Mesendoderm (in vitro differentiated cells): ENCODE results near the gene ASCL2. TPM values are rescaled to one million over a fixed set of nuclear protein-coding genes. Genes with fewer than 3 reads are reported as not detected.
A peak's percentile ranks its signal among the peaks of the same experiment; 100 is the strongest.

ENCODE experiments used
- DNase-seq: peaks from one replicate; pipeline ENCODE4 v3.0.0; 2013
- H2AK5ac ChIP-seq: 2 replicates; pipeline ENCODE4 v1.6.1; 2013; ENCODE audit warnings: low read length, inconsistent platforms
- H2BK120ac ChIP-seq: 2 replicates; pipeline ENCODE4 v1.6.1; 2013; ENCODE audit warnings: low read depth, mild to moderate bottlenecking, low read length, moderate library complexity, mixed read lengths
- H2BK15ac ChIP-seq: replicated peaks from 2 replicates; pipeline ENCODE4 v1.6.1; 2013; ENCODE audit warnings: low read depth, mild to moderate bottlenecking, moderate library complexity
- H2BK5ac ChIP-seq: 2 replicates; pipeline ENCODE4 v1.6.1; 2013; ENCODE audit warnings: low read length, inconsistent platforms
- H3K18ac ChIP-seq: 2 replicates; pipeline ENCODE4 v1.6.1; 2013; ENCODE audit warnings: mild to moderate bottlenecking, low read length, mixed read lengths
- H3K23ac ChIP-seq: one replicate; pipeline ENCODE4 v1.6.1; 2013; ENCODE audit warnings: low read length
- H3K27ac ChIP-seq: 2 replicates; pipeline ENCODE4 v1.5.1; 2013; ENCODE audit warnings: low read depth, mild to moderate bottlenecking, inconsistent platforms, low read length, moderate library complexity
- H3K27me3 ChIP-seq: 2 replicates; pipeline ENCODE4 v1.6.1; 2013; ENCODE audit warnings: low read length, control low read depth, mild to moderate bottlenecking, inconsistent platforms; ENCODE audit not compliant: insufficient read depth, poor library complexity
- H3K36me3 ChIP-seq: 2 replicates; pipeline ENCODE4 v1.6.1; 2013; ENCODE audit warnings: low read length, inconsistent platforms; ENCODE audit not compliant: control insufficient read depth, insufficient read depth
- H3K4ac ChIP-seq: one replicate; pipeline ENCODE4 v1.6.1; 2013; ENCODE audit warnings: low read depth, mild to moderate bottlenecking, low read length, moderate library complexity
- H3K4me1 ChIP-seq: 2 replicates; pipeline ENCODE4 v1.6.1; 2013; ENCODE audit warnings: low read depth, low read length, inconsistent platforms; ENCODE audit not compliant: control insufficient read depth
- H3K4me2 ChIP-seq: 2 replicates; pipeline ENCODE4 v1.6.1; 2013; ENCODE audit warnings: low read length
- H3K4me3 ChIP-seq: 2 replicates; pipeline ENCODE4 v1.5.1; 2013; ENCODE audit warnings: mild to moderate bottlenecking, low read length
- H3K56ac ChIP-seq: one replicate; pipeline ENCODE4 v1.6.1; 2013; ENCODE audit warnings: low read length
- H3K79me1 ChIP-seq: 2 replicates; pipeline ENCODE4 v1.6.1; 2013; ENCODE audit warnings: low read length, inconsistent platforms
- H3K79me2 ChIP-seq: 2 replicates; pipeline ENCODE4 v1.6.1; 2013; ENCODE audit warnings: mild to moderate bottlenecking, low read length; ENCODE audit not compliant: control insufficient read depth, insufficient read depth
- H3K9ac ChIP-seq: 2 replicates; pipeline ENCODE4 v1.6.1; 2013; ENCODE audit warnings: low read length, inconsistent platforms
- H4K5ac ChIP-seq: one replicate; pipeline ENCODE4 v1.6.1; 2013; ENCODE audit warnings: low read length
- H4K8ac ChIP-seq: one replicate; pipeline ENCODE4 v1.6.1; 2013; ENCODE audit warnings: low read depth, mild to moderate bottlenecking, control low read depth, low read length, moderate library complexity
- WGBS: extraction: QIAGEN DNeasy Blood & Tissue Kit; methylation state at CpG from one replicate; pipeline ENCODE4 v1.1.7; 2013; ENCODE audit warnings: low lambda C conversion rate, missing lambda C conversion rate; ENCODE audit not compliant: insufficient coverage; ENCODE audit errors: extremely low coverage; 5-methylcytosine and 5-hydroxymethylcytosine counted together
- polyA plus RNA-seq, 2 experiments: library from polyadenylated mRNA; stranded (reverse); fragments of 200-250 nt; gene quantifications; one replicate each; pipeline ENCODE4 v1.2.3, GENCODE V29; 2013

The ASCL2 gene
- polyA plus RNA-seq (2013, experiment 1 of 2): 0.10 TPM
- 0.17 TPM for polyA plus RNA-seq (2013, experiment 2 of 2)

- no peaks in the 10 kb centered on the region for H3K36me3 ChIP-seq
- H3K4me3 ChIP-seq: no peak within 1 kb of the TSS
- no peak within 1 kb of the TSS for H4K8ac ChIP-seq
- H3K9ac ChIP-seq: no peak within 1 kb of the TSS
- H3K79me2 ChIP-seq: no peaks in the 10 kb centered on the region
- H3K4me2 ChIP-seq: no peak within 1 kb of the TSS
- peak within 1 kb of the TSS; percentile 15 for H3K56ac ChIP-seq
- no peak within 1 kb of the TSS for H3K27ac ChIP-seq
- H2BK15ac ChIP-seq: no peak within 1 kb of the TSS
- H4K5ac ChIP-seq: no peak within 1 kb of the TSS
- peaks cover 28% of the 10 kb centered on the region for H3K27me3 ChIP-seq
- H2AK5ac ChIP-seq: no peak within 1 kb of the TSS
- no peak within 1 kb of the TSS for H2BK5ac ChIP-seq
- no peak within 1 kb of the TSS for H3K4ac ChIP-seq
- no peaks in the 10 kb centered on the region for H3K4me1 ChIP-seq
- no peak within 1 kb of the TSS for H3K23ac ChIP-seq
- no CpG with 5 or more reads among the region's 89 CpGs for WGBS
- H3K79me1 ChIP-seq: no peaks in the 10 kb centered on the region
- H2BK120ac ChIP-seq: no peak within 1 kb of the TSS
- peak within 1 kb of the TSS; percentile 15 for H3K18ac ChIP-seq
- no peak for DNase-seq
Observed at GRCh38 chr11:2270322-2271076, at the start of gene ASCL2. ASCL2 (minus strand) TSS chr11:2270588; CDS start chr11:2270332, 256 bp downstream.

- Histone ChIP-seq H3K27me3 (no peaks in the 10 kb centered on the region), H3K79me1 (no peaks in the 10 kb centered on the region), H3K18ac (no peak overlapping the region), H3K4ac (no peak overlapping the region), H3K4me1 (no peaks in the 10 kb centered on the region), H2BK120ac (no peak overlapping the region), H3K36me3 (no peaks in the 10 kb centered on the region), H3K4me2 (no peak overlapping the region), H2AK5ac (no peak overlapping the region), H3K9ac (no peak overlapping the region), H3K56ac (no peak overlapping the region), H3K27ac (no peak overlapping the region), H4K5ac (no peak overlapping the region), H3K23ac (no peak overlapping the region), H2BK5ac (no peak overlapping the region), H2BK15ac (no peak overlapping the region), H4K8ac (no peak overlapping the region), H3K4me3 (no peak overlapping the region), H3K79me2 (no peaks in the 10 kb centered on the region)
- no CpG with 5 or more reads among the region's 10 CpGs for WGBS
- no peak for DNase-seq
Observed at GRCh38 chr11:2319791-2320472, 49.5 kb upstream of the ASCL2 start.

- Histone ChIP-seq H3K4ac (no peak overlapping the region), H3K23ac (no peak overlapping the region), H3K27me3 (no peaks in the 10 kb centered on the region), H3K4me1 (no peaks in the 10 kb centered on the region), H4K8ac (no peak overlapping the region), H3K18ac (no peak overlapping the region), H2AK5ac (no peak overlapping the region), H3K79me2 (no peaks in the 10 kb centered on the region), H3K56ac (no peak overlapping the region), H2BK120ac (no peak overlapping the region), H4K5ac (no peak overlapping the region), H2BK15ac (no peak overlapping the region), H2BK5ac (no peak overlapping the region), H3K4me2 (no peak overlapping the region), H3K9ac (no peak overlapping the region), H3K79me1 (no peaks in the 10 kb centered on the region), H3K4me3 (no peak overlapping the region), H3K27ac (no peak overlapping the region), H3K36me3 (no peaks in the 10 kb centered on the region)
- no peak for DNase-seq
- no CpG with 5 or more reads among the region's 7 CpGs for WGBS
Observed at GRCh38 chr11:2318707-2319106, 48.3 kb upstream of the ASCL2 start.

GRCh38 chr11:2318123-2318522 is 47.7 kb upstream of the ASCL2 start:
- Histone ChIP-seq H3K4ac (no peak overlapping the region), H2BK15ac (no peak overlapping the region), H3K23ac (no peak overlapping the region), H4K8ac (no peak overlapping the region), H3K4me2 (no peak overlapping the region), H3K4me1 (no peaks in the 10 kb centered on the region), H3K79me2 (no peaks in the 10 kb centered on the region), H3K4me3 (no peak overlapping the region), H3K56ac (no peak overlapping the region), H3K79me1 (no peaks in the 10 kb centered on the region), H4K5ac (no peak overlapping the region), H2BK120ac (no peak overlapping the region), H3K27me3 (no peaks in the 10 kb centered on the region), H2AK5ac (no peak overlapping the region), H3K9ac (no peak overlapping the region), H2BK5ac (no peak overlapping the region), H3K27ac (no peak overlapping the region), H3K18ac (no peak overlapping the region), H3K36me3 (no peaks in the 10 kb centered on the region)
- WGBS: no CpG with 5 or more reads among the region's 4 CpGs
- no peak for DNase-seq

- H3K79me2 ChIP-seq: no peaks in the 10 kb centered on the region
- no CpG with 5 or more reads among the region's 17 CpGs for WGBS
- H3K27me3 ChIP-seq: no peaks in the 10 kb centered on the region
- no peak overlapping the region for H3K4me2 ChIP-seq
- H3K79me1 ChIP-seq: no peaks in the 10 kb centered on the region
- H2BK120ac ChIP-seq: no peak overlapping the region
- H2AK5ac ChIP-seq: no peak overlapping the region
- H4K8ac ChIP-seq: no peak overlapping the region
- H3K18ac ChIP-seq: no peak overlapping the region
- H3K27ac ChIP-seq: no peak overlapping the region
- H2BK15ac ChIP-seq: no peak overlapping the region
- H3K4me3 ChIP-seq: no peak overlapping the region
- no peak for DNase-seq
- no peak overlapping the region for H3K9ac ChIP-seq
- no peaks in the 10 kb centered on the region for H3K36me3 ChIP-seq
- H3K56ac ChIP-seq: no peak overlapping the region
- no peak overlapping the region for H3K23ac ChIP-seq
- no peak overlapping the region for H2BK5ac ChIP-seq
- no peak overlapping the region for H3K4ac ChIP-seq
- no peaks in the 10 kb centered on the region for H3K4me1 ChIP-seq
- H4K5ac ChIP-seq: no peak overlapping the region
Observed at GRCh38 chr11:2317354-2318050, 47.1 kb upstream of the ASCL2 start.
